ENCODE results near the gene UNG. TPM values are rescaled to one million over a fixed set of nuclear protein-coding genes. Genes with fewer than 3 reads are reported as not detected.

UNG gene
- total RNA-seq, 1 experiment from 2014 or later = 74.4 TPM

DNA sequence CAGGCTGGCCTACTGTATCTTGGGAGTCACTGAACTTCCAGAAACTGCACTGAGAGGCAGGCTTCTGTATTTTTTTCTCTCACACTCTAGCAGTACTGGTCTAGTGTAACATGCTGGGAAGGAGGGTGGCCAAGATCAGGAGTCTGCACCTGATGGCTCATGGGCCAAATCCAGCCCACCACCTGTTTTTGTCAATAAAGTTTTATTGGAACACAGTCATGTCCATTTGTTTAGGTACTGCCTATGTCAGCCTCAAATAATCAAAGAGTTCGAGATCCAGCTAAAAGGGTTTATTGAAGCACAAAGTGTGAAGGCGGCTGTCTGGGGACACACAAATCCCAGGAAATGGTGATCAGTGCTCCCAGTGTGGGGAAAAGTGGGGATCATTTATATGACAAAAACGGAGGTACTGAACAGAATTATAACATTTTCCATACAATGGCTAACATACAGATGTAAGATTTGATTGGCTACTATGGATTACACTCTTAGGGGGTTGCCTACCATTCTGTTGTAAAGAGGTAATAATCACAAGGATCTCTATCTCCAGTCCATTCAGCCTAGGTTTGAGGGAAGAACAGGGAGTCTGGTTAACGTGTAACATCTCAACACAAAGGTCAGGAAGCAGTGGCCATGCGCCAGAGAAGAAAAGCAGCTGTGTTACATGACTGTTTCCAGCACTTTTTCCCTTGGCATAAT, 32.1 kb upstream of the UNG start:
- no peaks in the 10 kb centered on the region for H3K4me1 ChIP-seq (ENCODE audit: control insufficient read depth, insufficient read depth, low read length)
- no peak overlapping the region for H3K27ac ChIP-seq (ENCODE audit: low read length)
- no peaks in the 10 kb centered on the region for H3K9me3 ChIP-seq (ENCODE audit: control insufficient read depth, insufficient read depth, low read depth, low read length)
- no TSS peak for BruUV-seq (replicated peaks)
- H3K27me3 ChIP-seq (ENCODE audit: control insufficient read depth, insufficient read depth, low read length) = no peaks in the 10 kb centered on the region
- DNase-seq (ENCODE audit: low read depth, low spot score) = no peak
- H3K36me3 ChIP-seq (ENCODE audit: control insufficient read depth, insufficient read depth, low read length) = no peaks in the 10 kb centered on the region
- H3K4me3 ChIP-seq (ENCODE audit: low read depth in 2 of 2, low read length in 2 of 2) = no peak overlapping the region
- no peak for TF ChIP-seq POLR2AphosphoS5 (IDR thresholded peaks at IDR 0.05; ENCODE audit: low read depth, low read length)
- TF ChIP-seq, protein P1, sequence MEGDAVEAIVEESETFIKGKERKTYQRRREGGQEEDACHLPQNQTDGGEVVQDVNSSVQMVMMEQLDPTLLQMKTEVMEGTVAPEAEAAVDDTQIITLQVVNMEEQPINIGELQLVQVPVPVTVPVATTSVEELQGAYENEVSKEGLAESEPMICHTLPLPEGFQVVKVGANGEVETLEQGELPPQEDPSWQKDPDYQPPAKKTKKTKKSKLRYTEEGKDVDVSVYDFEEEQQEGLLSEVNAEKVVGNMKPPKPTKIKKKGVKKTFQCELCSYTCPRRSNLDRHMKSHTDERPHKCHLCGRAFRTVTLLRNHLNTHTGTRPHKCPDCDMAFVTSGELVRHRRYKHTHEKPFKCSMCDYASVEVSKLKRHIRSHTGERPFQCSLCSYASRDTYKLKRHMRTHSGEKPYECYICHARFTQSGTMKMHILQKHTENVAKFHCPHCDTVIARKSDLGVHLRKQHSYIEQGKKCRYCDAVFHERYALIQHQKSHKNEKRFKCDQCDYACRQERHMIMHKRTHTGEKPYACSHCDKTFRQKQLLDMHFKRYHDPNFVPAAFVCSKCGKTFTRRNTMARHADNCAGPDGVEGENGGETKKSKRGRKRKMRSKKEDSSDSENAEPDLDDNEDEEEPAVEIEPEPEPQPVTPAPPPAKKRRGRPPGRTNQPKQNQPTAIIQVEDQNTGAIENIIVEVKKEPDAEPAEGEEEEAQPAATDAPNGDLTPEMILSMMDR (IDR thresholded peaks at IDR 0.05) = no peak
- no peak for TF ChIP-seq TCF7L2 (IDR thresholded peaks at IDR 0.05; ENCODE audit: low read depth, low read length)
- TF ChIP-seq SIN3A (IDR thresholded peaks at IDR 0.05; ENCODE audit: borderline replicate concordance, insufficient read depth, low read depth, low read length) = no peak
- TF ChIP-seq, protein P2, sequence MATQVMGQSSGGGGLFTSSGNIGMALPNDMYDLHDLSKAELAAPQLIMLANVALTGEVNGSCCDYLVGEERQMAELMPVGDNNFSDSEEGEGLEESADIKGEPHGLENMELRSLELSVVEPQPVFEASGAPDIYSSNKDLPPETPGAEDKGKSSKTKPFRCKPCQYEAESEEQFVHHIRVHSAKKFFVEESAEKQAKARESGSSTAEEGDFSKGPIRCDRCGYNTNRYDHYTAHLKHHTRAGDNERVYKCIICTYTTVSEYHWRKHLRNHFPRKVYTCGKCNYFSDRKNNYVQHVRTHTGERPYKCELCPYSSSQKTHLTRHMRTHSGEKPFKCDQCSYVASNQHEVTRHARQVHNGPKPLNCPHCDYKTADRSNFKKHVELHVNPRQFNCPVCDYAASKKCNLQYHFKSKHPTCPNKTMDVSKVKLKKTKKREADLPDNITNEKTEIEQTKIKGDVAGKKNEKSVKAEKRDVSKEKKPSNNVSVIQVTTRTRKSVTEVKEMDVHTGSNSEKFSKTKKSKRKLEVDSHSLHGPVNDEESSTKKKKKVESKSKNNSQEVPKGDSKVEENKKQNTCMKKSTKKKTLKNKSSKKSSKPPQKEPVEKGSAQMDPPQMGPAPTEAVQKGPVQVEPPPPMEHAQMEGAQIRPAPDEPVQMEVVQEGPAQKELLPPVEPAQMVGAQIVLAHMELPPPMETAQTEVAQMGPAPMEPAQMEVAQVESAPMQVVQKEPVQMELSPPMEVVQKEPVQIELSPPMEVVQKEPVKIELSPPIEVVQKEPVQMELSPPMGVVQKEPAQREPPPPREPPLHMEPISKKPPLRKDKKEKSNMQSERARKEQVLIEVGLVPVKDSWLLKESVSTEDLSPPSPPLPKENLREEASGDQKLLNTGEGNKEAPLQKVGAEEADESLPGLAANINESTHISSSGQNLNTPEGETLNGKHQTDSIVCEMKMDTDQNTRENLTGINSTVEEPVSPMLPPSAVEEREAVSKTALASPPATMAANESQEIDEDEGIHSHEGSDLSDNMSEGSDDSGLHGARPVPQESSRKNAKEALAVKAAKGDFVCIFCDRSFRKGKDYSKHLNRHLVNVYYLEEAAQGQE (IDR thresholded peaks at IDR 0.05; ENCODE audit: insufficient read depth in 1 of 2, low read depth in 2 of 2, low read length in 1 of 2) = no peak
- ATAC-seq = no peak
- in situ Hi-C loops (cut with HindIII; ENCODE audit: low pct_unique_long_range_greater_than_20kb, low sequenced_read_pairs) (no loop called here), intact Hi-C loops (cut with micrococcal nuclease; ENCODE audit: unreplicated experiment) (no loop called here)
- ChIA-PET POLR2A (no interaction called here), CTCF (no interaction called here)

DNA sequence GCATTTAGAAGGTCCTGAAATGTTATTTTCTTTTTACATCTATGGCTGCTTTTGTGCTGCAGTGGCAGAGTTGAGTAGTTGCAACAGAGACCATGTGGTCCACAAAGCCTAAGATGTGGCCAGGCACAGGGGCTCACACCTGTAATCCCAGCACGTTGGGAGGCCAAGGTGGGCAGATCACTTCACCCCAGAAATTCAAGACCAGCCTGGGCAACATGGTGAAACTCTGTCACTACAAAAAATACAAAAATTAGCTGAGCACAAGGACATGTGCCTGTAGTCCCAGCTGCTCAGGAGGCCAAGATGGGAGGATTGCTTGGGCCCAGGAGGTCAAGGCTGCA, 31.6 kb upstream of the UNG start:
- in situ Hi-C loops (cut with HindIII; ENCODE audit: low pct_unique_long_range_greater_than_20kb, low sequenced_read_pairs) (no loop called here), intact Hi-C loops (cut with micrococcal nuclease; ENCODE audit: unreplicated experiment) (no loop called here)
- no peak for ATAC-seq
- no peaks in the 10 kb centered on the region for H3K36me3 ChIP-seq (ENCODE audit: control insufficient read depth, insufficient read depth, low read length)
- no peak for TF ChIP-seq TCF7L2 (IDR thresholded peaks at IDR 0.05; ENCODE audit: low read depth, low read length)
- CTCF ChIA-PET = no interaction called here
- no peaks in the 10 kb centered on the region for H3K9me3 ChIP-seq (ENCODE audit: control insufficient read depth, insufficient read depth, low read depth, low read length)
- POLR2A ChIA-PET = no interaction called here
- no peak for DNase-seq (ENCODE audit: low read depth, low spot score)
- H3K27me3 ChIP-seq (ENCODE audit: control insufficient read depth, insufficient read depth, low read length) = no peaks in the 10 kb centered on the region
- H3K27ac ChIP-seq (ENCODE audit: low read length) = no peak overlapping the region
- BruUV-seq (replicated peaks) = no TSS peak
- H3K4me1 ChIP-seq (ENCODE audit: control insufficient read depth, insufficient read depth, low read length) = no peaks in the 10 kb centered on the region
- H3K4me3 ChIP-seq (ENCODE audit: low read depth in 2 of 2, low read length in 2 of 2) = no peak overlapping the region
